ENCODE measurements around the gene FKBP1A. TPM values are rescaled to one million over a fixed set of nuclear protein-coding genes. Genes with fewer than 3 reads are reported as not detected.
A peak's percentile ranks its signal among the peaks of the same experiment; 100 is the strongest.

Gene FKBP1A
- total and polyA plus RNA-seq, 2 of the 4 experiments (the other 2 are of a cell fraction): 120 to 528 TPM

- peaks cover 8% of the 10 kb centered on the region for H3K4me1 ChIP-seq (ENCODE audit: control insufficient read depth, insufficient read depth, low read length)
Observed at GRCh38 chr20:1397710-1398109, 4.9 kb upstream of the FKBP1A start.

More at GRCh38 chr20:1397710-1398109, 4.9 kb upstream of the FKBP1A start:
- ChIA-PET CTCF (interaction anchor here (0.7 kb wide), 1 partner anchor 71 kb away, joined by 3 read pairs; no protein-coding TSS in a partner anchor), POLR2A (ENCODE audit: unreplicated experiment) (no interaction called here)
- H3K56ac ChIP-seq (ENCODE audit: extremely low read depth, insufficient read depth, low read length): no peak overlapping the region
- no TSS peak for BruUV-seq (replicated peaks)
- peaks cover 13% of the 10 kb centered on the region for H3K9me1 ChIP-seq (ENCODE audit: insufficient read depth, low read length)
- H3K9ac ChIP-seq (ENCODE audit: low read depth, low read length): no peak overlapping the region
- no peak overlapping the region for H3K23ac ChIP-seq (ENCODE audit: low read depth, low read length)
- H2AK9ac ChIP-seq (replicated peaks; ENCODE audit: low read depth, low read length, poor library complexity): no peak overlapping the region
- no peak overlapping the region for H4K5ac ChIP-seq (ENCODE audit: low read depth, low read length)
- H2AK5ac ChIP-seq (ENCODE audit: low read depth, low read length): no peak overlapping the region; the same call in 1 of the 2 replicates
- no peaks in the 10 kb centered on the region for H3K36me3 ChIP-seq (ENCODE audit: control insufficient read depth, insufficient read depth, low read length)
- WGBS, 2 experiments (ENCODE audit: extremely low coverage in 2 of 2, insufficient read length in 1 of 2): no CpG with 5 or more reads among the region's 4 CpGs
- H2BK5ac ChIP-seq (ENCODE audit: low read depth, low read length, poor library complexity, severe bottlenecking): no peak overlapping the region
- peak overlapping the region; percentile 18; the same call in 1 of the 2 replicates for H2BK20ac ChIP-seq (ENCODE audit: low read depth, low read length)
- H3K79me1 ChIP-seq (ENCODE audit: low read depth in 1 of 2, low read length in 2 of 2): peaks cover 0 to 11% of the 10 kb centered on the region in 2 experiments; a peak in 2 of 4 replicates
- H3K4me2 ChIP-seq (ENCODE audit: low read depth, low read length): no peak overlapping the region
- H3K27me3 ChIP-seq (ENCODE audit: control insufficient read depth, insufficient read depth, low read length): no peaks in the 10 kb centered on the region
- no peak overlapping the region for H4K8ac ChIP-seq (ENCODE audit: low read depth in 2 of 2, low read length in 2 of 2)
- no peak overlapping the region for H2BK15ac ChIP-seq (ENCODE audit: low read depth, low read length)
- no peak overlapping the region for H3K4ac ChIP-seq (ENCODE audit: low read depth, low read length)
- no peak overlapping the region for H3K14ac ChIP-seq (replicated peaks; ENCODE audit: low read depth, low read length)
- peak; percentile 15 for DNase-seq
- no peak overlapping the region for H4K91ac ChIP-seq (ENCODE audit: insufficient read depth, low read depth, low read length)
- H2BK120ac ChIP-seq (ENCODE audit: low read depth, low read length): no peak overlapping the region
- dilution Hi-C loops (cut with HindIII; ENCODE audit: low sequenced_read_pairs, unreplicated experiment) (no loop called here), in situ Hi-C loops (cut with MboI; ENCODE audit: low sequenced_read_pairs) (no loop called here), intact Hi-C loops (cut with micrococcal nuclease) (loop anchor here (5.0 to 10.0 kb wide), 2 partner anchors 35 to 183 kb away; no protein-coding TSS in a partner anchor)
- no peaks in the 10 kb centered on the region for H4K20me1 ChIP-seq (ENCODE audit: insufficient read depth, low read length)
- no peak overlapping the region for H2AFZ ChIP-seq (replicated peaks; ENCODE audit: low read length, poor library complexity)
- no peak overlapping the region for H3K4me3 ChIP-seq (ENCODE audit: insufficient read depth, low read depth, low read length)
- H3K27ac ChIP-seq (ENCODE audit: insufficient read depth, low read length): no peak overlapping the region
- H3K18ac ChIP-seq (ENCODE audit: low read depth, low read length): no peak overlapping the region
- ATAC-seq (ENCODE audit: low read depth): no peak
- no peaks in the 10 kb centered on the region for H3K9me3 ChIP-seq (ENCODE audit: control insufficient read depth, insufficient read depth, low read length)
- TF ChIP-seq SMC3 (IDR thresholded peaks at IDR 0.05; ENCODE audit: low read depth, low read length) (peak; percentile 33), MAZ (IDR thresholded peaks at IDR 0.05; ENCODE audit: borderline replicate concordance, low read depth, low read length) (no peak), BHLHE40 (IDR thresholded peaks at IDR 0.05; ENCODE audit: low read depth, low read length) (no peak), POLR2A (IDR thresholded peaks at IDR 0.05; ENCODE audit: low read depth, low read length) (no peak), FOS (IDR thresholded peaks at IDR 0.05; ENCODE audit: low read depth, low read length) (no peak), RAD21 (IDR thresholded peaks at IDR 0.05; ENCODE audit: low read length) (peak; percentile 43), NFE2L2 (IDR thresholded peaks at IDR 0.05; ENCODE audit: low read depth, low read length) (no peak), RFX5 (IDR thresholded peaks at IDR 0.05; ENCODE audit: low read depth, low read length) (no peak), RCOR1 (IDR thresholded peaks at IDR 0.05; ENCODE audit: insufficient replicate concordance, low read length) (no peak), CEBPB (IDR thresholded peaks at IDR 0.05; ENCODE audit: low read depth, low read length) (no peak), MAFK (IDR thresholded peaks at IDR 0.05; ENCODE audit: low read depth, low read length) (no peak), ELK1 (IDR thresholded peaks at IDR 0.05; ENCODE audit: borderline replicate concordance, low read depth, low read length) (no peak), CTCF (conservative IDR thresholded peaks at IDR 0.05; ENCODE audit: low read depth, low read length) (peak; percentile 46), MXI1 (IDR thresholded peaks at IDR 0.05; ENCODE audit: borderline replicate concordance, low read depth, low read length) (no peak), CHD1 (IDR thresholded peaks at IDR 0.05; ENCODE audit: low read depth, low read length) (no peak), USF2 (IDR thresholded peaks at IDR 0.05; ENCODE audit: low read depth, low read length) (no peak)
